Glomerular visceral epithelial cell (primary cell): ENCODE data around the gene RSBN1.
"Not testable (repeated sequence)": the region's sequence is repeated elsewhere in the genome, so short reads cannot be mapped to it uniquely, and the experiment has no call there.

Experiments used
- DNase-seq: peaks from one replicate; pipeline ENCODE4 v3.0.0-alpha.2; 2016; ENCODE audit errors: extremely low spot score

The RSBN1 gene

DNA sequence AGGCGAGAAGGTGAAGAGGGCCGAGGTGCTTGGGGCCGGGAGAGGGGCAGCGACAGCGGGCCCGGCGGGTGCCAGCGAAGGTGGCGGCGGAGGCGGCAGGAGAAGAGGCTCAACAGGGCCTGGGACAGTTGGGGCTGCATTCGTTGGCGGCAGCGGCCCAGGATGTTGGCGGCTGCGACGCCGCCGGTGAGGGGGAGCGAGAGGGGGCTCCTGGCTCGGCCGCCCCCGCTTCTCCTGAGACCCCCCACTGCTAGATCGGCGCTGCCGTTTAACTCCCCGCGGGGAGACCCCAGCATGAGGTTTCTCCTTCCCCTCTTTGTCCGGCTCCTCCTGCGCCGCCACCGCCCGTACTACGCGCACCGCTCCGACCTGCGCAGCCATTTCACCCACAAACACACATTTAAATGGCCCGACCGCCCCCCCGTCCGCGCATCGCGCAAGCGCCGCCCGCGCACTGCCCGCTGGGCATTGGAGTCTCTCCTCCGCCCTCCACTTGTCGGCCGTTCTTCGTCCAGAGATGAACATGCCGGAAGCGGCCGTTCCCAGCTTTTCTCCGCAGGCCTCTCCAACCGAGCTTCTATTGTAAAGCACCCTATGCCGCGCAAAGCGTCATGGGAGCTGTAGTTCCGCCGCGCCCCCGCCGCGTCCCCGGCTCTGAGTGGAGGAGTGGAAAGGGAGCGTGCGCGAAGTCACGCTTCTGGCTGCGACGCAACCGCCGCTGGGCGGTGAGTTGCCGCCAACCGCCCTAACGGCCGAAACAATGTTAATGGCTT is at the start of gene RSBN1:
TSS of gene RSBN1 (minus strand) at position 589 of the 773 bp plus-strand sequence. CDS start at position 525, 64 bp downstream.
- peak; percentile 99 for DNase-seq

DNA sequence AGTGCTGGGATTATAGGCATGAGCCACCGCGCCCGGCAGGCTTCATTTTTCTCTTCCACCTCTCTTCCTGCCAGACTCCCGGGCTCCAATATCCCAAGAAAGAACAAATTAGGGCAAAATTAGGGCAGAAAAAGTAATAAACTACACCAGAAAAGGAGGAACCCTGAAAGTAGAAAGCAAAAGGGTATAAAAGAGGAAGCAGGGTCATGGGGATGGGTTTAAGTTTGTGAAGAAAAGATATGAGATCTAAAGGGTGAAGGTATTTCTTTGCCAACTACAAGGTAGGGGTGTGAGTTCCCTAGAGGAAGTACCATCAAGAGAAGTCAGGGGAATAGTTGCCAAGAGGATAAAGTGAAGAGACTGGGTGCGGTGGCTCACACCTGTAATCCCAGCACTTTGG is 49.4 kb upstream of the RSBN1 start:
- DNase-seq: no peak

DNA sequence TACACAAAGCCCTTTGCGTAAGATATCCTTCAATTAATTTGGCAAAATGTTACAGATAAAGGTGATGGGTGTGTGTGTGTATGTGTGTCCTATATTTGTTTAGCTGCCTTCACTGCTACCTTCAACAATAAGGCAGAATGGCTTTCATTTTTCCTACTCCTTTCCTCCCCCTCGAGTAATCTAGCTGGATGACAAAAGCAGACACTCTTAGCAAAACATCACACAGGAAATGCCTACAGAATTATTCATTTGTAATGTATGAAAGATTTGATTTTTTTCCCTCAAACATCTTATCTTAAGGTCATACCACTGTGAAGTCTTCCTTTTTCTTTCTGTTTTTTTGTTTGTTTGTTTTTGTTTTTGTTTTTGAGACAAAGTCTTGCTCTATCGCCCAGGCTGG is 48.6 kb upstream of the RSBN1 start:
- DNase-seq: peak; percentile 18

DNA sequence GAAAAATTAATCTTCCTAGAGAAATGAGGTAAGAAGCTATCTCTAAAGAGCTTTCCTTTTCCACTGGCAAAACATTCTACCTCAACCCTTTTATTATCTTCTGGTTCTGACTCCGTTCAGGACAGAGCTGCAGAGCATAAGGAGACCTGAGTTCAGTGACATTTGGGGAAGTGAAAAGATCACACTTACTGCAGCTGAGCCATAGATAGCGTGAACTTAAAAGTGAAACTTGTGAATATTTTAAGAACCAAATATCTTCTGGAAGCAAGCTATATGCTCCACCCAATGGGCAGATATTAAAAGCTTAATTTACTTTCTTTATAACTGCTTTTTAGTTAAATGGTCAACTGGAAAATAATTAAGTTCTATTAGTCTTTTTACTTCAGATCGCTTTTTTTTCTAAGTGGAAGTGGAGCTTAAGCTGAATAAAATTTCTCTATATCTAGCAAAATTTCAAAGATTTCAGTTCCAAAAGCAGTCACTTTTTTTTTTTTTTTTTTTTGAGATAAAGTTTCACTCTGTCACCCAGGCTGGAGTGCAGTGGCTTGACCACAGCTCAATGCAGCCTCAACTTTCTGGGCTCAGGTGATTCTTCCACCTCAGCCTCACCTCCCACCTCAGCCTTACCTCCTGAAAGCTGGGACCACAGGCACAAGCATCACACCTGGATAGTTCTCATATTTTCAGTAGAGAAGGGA is 47.4 kb upstream of the RSBN1 start:
- no peak for DNase-seq

DNA sequence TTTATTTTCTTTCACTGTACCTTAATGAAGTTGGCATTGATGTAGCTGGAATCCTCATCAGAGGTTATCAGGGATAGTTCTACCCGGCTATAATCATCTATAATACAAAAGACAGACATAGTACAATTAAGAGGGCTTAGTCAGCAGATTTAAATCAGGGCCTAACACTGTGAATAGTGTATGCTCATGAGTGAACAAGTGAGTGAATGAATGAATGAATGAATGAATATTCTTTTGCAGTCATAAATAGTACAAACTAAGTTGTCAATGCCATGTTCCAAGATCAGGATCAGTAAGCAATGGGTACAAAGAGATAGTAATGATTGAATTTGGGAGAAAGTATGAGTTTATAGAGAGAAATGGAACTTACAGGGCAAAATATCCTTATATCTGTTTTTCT is 46.7 kb upstream of the RSBN1 start:
- no peak for DNase-seq

DNA sequence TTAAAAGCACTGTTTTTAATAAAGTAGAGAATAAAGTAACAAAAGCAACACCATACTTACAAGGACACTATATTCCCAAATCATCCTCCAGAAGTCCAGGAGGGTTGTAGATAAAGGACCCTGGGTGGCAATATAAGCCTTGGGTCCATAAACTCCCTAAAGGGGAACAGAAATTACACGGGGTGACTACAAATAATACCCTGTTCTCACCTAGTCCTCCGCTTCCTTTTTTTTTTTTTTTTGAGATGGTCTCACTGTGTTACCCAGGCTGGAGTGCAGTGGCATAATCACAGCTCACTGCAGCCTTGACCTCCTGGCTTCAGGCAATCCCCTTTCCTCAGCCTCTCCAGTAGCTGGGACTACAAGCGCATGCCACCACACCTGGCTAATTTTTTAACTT is 46.1 kb upstream of the RSBN1 start:
- DNase-seq: no peak

DNA sequence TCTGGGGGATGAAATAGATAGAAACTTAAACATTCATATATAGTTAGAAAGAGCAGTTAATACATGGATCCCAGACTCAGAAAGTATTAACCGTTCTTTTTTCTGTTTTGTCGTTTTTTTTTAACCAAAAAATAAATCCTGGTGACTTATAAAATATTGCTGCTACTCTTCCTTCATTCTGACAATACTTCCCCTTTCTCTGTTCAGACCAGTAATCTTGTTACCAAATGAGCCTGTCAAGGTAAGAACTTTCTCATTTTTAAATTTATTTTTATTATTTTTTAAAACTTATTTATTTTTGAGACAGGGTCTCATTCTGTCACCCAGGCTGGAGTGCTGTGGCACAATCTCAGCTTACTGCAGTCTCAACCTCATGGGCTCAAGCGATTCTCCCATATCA is 45.5 kb upstream of the RSBN1 start:
- no peak for DNase-seq

DNA sequence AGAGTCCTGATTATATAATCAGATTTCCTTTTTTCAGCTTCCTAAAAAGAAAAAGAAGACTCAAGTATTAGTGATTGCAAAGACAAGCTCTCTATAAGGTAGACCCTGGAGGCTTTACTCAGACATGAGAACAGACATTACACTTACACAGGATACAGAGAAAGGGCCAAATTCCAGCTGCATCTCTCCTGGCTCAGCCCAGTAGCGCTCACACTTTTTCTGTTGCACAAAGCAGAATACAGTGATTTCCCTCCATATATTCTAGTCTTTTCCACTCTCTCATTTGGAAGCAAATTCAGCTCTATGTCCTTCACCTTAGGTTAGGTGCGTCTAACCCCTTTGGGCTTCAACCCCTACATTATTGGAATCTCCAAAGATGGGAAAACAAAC is 44.1 kb upstream of the RSBN1 start:
- no peak for DNase-seq

DNA sequence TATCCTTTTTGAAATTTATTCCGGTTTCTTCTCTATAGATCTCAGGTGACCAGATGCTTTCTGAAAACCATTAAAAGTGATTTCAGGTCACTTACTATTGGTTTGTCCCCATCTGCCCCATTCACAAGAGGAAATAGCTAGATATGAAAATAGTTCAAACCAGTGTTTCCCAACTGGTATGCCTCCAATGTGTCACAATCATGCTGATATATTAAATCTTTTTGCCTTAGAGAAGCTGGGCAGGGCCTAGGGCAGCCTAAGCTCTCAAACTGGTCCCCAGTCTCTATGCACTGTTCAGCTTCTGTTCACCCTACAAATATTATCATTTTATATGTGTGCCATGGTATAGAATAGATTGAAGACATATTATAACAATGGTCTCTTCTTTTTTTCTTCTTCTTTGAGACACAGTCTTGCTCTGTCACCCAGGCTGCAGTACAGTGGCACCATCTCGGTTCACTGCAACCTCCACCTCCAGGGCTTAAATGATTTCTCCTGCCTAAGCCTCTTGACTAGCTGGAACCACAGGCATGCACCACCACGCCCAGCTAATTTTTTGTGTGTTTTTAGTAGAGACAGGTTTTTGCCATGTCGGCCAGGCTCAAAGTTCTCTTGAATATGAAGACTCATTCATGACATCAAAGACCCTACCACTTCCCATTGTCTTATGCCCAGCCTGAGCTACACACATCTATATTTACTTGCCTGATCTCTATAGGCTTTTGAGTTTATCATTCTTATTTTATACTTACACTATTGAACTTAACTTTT is 43.5 kb upstream of the RSBN1 start:
- DNase-seq: no peak

DNA sequence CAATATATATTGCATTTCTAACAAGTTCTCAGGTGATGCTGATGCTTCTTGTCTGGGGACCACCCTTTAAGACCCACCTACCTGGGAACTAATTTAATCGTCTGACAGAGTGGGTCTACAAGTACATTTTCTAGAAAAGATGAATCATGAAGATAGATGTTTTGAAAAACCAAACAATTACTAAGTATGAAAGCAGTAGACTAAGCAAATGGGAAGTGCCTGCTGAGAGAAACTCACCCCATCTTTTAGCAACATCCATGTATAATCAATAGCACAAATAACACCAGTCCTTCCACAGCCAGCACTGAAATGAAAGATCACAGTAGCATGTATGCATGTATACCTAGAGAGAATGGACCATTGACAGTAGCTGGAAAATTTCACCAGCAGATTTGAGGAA is 42.0 kb upstream of the RSBN1 start:
- no peak for DNase-seq

DNA sequence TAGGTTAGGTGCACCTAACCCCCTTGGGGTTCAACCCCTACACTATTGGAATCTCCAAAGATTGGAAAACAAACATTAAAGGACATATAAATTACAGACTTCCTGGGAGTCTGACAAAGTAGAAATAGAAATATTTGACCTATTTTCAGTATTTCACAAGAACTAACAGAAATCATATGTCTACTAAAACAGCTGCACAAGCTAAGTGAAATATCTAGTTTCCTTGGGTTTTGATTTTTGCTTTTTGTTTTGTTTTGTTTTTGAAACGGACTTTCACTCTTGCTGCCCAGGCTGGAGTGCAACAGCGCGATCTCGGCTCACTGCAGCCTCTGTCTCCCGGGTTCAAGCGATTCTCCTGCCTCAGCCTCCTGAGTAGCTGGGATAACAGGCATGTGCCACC is 40.4 kb upstream of the RSBN1 start:
- not testable (repeated sequence) for DNase-seq

DNA sequence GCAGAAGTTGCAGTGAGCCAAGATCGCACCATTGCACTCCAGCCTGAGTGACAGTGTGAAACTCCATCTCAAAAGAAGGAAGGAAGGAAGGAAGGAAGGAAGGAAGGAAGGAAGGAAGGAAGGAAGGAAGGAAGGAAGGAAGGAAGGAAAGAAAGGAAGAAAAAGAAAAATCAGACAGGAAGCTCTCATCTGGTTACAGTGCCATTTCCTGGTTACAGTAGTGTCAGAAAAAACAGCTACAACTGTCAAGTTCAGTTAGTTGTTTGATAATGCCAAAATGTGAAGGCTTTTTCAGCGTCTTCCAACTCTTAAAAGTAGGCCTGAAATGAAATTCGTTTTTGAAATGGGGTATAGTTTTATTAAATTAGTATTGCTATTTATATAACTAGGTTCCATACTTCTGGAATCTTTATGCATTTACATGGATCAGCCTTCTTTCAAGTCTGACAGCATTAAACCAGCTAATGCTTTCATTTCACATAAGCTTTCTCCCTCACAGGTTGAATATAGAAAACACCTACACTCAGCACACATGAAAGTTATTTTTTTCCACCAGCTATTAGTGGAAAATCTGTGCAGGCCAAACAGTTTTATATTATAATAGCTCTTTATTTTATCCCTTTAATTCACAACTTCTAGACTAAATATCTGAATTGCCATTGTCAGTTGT is 38.0 kb upstream of the RSBN1 start:
- DNase-seq: no peak

DNA sequence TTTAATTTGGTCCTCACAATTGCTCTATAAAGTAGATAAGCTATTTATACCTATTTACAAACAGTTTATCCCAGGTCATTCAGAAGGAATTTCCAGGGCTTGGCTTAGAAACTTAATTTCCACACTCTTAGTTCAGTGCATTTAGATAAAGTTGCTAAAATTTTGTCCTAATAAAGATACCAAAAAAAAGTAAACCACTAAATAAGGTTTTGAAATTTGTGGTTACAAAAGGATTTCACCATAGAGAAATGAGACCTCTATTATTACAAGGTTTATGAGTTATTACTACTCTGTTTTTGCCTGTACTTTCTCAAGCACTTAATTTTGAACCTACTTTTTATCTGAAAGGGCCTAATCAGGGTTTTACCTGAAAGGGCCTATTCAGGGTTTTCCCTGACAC is 36.8 kb upstream of the RSBN1 start:
- DNase-seq: no peak

DNA sequence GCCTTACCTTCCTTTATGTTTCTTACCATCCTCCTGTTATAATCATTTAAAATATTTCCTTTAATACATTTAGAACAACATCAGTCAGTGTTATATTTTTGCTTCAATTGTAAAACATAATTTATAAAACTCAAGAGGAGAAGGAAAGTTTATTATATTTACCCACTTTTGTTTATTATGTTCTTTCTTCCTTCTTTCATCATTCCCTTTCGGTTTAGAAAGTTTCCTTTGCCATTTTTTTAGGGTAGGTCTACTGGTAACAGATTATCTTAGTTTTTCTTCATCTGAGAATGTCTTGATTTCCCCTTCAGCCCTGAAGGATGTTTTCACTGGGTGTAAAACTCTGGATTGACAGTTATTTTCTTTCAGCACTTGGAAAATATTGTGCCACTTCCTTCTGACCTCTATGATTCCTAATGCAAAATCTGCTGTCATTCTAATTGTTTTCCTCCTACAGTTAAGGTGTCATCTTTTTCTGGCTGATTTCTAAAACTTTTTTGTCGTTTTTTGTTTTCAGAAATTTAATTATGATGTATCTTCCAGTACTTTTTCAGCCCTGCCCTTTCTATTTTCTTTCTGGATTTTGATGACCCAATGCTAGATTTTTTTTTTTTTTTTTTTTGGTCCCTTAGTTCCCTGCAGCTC is 34.2 kb upstream of the RSBN1 start:
- DNase-seq: no peak

DNA sequence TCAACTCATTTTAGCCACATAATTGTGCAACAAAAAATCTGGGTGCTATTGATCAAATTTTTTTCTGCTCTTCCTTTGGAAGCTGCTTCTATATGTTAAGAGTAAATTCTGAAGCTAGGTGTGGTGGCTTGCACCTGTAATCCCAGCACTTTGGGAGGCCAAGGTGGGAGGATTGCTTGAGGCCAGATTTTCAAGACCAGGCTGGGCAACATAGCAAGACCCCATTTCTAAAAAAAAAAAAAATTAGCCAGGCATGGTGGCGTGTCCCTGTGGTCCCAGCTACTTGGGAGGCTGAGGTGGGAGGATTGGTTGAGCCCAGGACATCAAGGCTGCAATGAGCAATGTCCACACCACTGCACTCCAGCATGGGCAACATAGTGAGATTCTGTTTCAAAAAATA is 24.3 kb upstream of the RSBN1 start:
- no peak for DNase-seq

DNA sequence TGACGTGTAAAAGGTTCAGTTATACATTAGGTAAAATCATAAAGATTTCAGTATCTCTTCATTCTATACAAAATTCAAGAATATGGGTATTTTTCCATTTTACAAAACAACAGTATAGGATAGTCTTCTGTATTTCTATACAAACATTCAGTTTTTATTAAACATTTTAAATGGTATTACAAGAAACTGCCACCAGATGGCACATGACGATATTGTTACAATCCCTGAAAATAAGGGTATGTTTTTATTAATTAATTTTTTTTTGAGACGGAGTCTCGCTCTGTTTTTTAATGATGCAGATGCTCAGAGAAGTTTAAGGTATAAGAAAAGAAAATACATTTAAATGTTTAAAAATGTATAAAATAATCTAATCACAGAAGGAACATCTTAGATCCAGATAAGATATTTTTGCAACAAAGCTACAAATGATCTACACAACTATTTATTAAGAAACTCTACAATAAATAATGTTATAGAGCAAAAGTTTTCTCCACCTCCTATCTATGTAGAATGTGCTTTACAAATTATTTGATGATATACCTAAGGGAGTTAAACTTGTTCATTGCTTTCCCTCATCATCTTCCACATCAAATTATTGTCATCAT is 23.5 kb upstream of the RSBN1 start:
- peak; percentile 58 for DNase-seq

DNA sequence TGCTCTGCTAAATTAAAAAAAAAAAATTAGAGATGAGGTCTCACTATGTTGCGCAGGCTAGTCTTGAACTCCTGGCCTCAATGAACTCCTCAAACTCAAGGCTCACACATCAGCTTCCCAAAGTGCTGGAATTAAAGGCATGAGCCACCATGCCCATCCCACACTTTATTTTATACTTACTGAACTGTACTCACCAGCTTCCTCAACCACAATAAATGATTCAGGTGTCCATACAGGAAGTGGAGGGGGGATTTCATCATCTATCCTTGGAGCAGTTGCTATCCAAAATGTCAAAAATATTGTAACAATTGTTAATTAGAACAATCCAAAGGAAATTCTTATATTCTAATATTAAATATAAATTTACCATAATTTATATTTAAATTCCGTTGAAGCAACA is 22.4 kb upstream of the RSBN1 start:
- DNase-seq: peak; percentile 10

DNA sequence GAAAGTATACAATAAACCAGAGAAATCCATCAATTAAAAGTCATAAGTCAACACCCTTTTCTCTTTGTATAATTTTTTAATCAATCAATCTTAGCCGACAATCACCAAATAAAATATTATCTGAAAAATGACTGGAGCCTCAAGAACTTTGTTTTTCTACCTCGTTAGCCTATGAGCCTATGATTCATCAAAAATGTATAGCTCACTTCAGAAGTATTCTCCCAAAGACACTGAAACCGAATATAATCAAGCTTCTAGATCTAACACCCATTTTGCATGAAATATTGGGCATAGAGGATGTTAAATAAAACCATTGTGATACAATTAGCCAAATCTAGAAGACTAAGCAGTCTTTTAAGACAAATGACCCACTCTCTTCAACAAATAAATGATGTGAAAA is 17.8 kb upstream of the RSBN1 start:
- no peak for DNase-seq

DNA sequence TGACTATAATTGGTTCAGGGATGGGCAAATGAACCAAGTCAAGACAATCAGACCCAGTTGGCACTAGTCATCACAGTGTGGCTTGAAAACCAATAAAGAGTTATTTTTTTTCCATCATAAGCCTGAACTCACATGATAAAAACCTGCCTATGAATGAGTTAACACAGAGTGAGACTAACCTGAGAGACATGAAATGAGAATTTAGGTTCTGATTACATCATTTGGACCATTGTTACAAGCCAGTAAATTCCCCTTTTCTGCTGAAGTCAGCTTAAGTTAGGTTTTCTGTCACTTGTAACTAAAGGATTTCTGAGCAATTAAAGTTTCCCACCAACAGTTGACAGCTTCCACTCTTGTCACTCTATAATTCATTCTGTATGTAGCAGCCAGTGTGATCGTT is 9.6 kb upstream of the RSBN1 start:
- DNase-seq: no peak

DNA sequence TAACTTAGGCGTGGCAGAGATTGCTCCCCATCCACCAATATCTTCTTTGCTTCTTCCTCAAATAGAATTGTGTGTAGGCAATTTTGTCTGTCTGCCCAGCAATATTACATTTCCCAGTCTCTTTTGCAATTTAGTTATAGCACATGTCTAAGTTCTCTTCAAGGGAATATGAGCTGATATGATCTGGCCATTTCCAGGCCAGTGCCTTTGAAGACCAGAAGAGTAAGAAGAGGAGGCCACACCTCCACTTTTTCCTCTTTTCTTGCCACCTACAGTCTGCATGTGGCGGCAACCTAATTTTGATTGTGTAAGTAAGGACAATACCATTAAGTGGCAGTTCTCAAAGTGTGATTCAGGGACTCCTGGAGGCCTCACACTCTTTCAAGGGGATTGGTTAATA is 6.3 kb upstream of the RSBN1 start:
- no peak for DNase-seq

DNA sequence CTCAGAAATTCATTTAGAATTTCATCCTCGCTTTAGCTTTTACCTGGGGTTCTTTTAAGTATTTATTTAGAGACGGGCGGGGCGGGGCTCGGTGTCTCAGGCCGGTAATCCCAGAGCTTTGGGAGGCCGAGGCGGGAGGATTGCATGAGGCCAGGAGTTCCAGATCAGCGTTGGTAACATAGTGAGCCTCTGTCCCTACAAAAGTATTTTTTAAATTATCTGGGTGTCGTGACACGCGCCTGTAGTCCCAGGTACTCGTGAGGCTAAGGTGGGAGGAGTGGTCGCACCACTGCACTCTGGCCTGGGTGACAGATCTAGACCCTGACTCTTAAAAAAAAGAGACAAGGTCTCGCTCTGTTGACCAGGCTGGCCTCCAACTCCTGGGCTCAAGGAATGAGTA is 942 bp upstream of the RSBN1 start:
- DNase-seq: no peak
